ENCODE data around the gene GRAP2. TPM values are rescaled to one million over a fixed set of nuclear protein-coding genes. Genes with fewer than 3 reads are reported as not detected.

Gene GRAP2
- polyA plus RNA-seq, 1 of the 3 experiments (the other 2 are of a cell fraction), result 0.13 TPM

- CTCF ChIA-PET, result interaction anchor here (1.2 kb wide), 1 partner anchor 12 kb away, joined by 3 read pairs; no protein-coding TSS in a partner anchor
- 80% methylated on average over 2 of the region's 8 CpGs for WGBS (ENCODE audit: low lambda C conversion rate)
Observed at GRCh38 chr22:39947220-39948216, 46.6 kb downstream of the GRAP2 start.

More at GRCh38 chr22:39947220-39948216, 46.6 kb downstream of the GRAP2 start:
- no peak for TF ChIP-seq ELF1 (IDR thresholded peaks at IDR 0.05)
- TF ChIP-seq TEAD4 (IDR thresholded peaks at IDR 0.05; ENCODE audit: borderline replicate concordance, insufficient read depth), result no peak
- no peak for TF ChIP-seq MEF2A (IDR thresholded peaks at IDR 0.05; ENCODE audit: borderline replicate concordance, low read depth)
- TF ChIP-seq TAF1 (IDR thresholded peaks at IDR 0.05; ENCODE audit: borderline replicate concordance, low read depth, low read length), result no peak
- TF ChIP-seq, protein P1, sequence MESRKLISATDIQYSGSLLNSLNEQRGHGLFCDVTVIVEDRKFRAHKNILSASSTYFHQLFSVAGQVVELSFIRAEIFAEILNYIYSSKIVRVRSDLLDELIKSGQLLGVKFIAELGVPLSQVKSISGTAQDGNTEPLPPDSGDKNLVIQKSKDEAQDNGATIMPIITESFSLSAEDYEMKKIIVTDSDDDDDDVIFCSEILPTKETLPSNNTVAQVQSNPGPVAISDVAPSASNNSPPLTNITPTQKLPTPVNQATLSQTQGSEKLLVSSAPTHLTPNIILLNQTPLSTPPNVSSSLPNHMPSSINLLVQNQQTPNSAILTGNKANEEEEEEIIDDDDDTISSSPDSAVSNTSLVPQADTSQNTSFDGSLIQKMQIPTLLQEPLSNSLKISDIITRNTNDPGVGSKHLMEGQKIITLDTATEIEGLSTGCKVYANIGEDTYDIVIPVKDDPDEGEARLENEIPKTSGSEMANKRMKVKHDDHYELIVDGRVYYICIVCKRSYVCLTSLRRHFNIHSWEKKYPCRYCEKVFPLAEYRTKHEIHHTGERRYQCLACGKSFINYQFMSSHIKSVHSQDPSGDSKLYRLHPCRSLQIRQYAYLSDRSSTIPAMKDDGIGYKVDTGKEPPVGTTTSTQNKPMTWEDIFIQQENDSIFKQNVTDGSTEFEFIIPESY (IDR thresholded peaks at IDR 0.05; ENCODE audit: borderline replicate concordance, low read depth), result no peak
- TF ChIP-seq, protein P2, sequence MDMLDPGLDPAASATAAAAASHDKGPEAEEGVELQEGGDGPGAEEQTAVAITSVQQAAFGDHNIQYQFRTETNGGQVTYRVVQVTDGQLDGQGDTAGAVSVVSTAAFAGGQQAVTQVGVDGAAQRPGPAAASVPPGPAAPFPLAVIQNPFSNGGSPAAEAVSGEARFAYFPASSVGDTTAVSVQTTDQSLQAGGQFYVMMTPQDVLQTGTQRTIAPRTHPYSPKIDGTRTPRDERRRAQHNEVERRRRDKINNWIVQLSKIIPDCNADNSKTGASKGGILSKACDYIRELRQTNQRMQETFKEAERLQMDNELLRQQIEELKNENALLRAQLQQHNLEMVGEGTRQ (IDR thresholded peaks at IDR 0.05; ENCODE audit: borderline replicate concordance, low read depth, low read length), result no peak
- no peak for TF ChIP-seq SMC3 (IDR thresholded peaks at IDR 0.05; ENCODE audit: low read depth, low read length)
- TF ChIP-seq, protein P3, sequence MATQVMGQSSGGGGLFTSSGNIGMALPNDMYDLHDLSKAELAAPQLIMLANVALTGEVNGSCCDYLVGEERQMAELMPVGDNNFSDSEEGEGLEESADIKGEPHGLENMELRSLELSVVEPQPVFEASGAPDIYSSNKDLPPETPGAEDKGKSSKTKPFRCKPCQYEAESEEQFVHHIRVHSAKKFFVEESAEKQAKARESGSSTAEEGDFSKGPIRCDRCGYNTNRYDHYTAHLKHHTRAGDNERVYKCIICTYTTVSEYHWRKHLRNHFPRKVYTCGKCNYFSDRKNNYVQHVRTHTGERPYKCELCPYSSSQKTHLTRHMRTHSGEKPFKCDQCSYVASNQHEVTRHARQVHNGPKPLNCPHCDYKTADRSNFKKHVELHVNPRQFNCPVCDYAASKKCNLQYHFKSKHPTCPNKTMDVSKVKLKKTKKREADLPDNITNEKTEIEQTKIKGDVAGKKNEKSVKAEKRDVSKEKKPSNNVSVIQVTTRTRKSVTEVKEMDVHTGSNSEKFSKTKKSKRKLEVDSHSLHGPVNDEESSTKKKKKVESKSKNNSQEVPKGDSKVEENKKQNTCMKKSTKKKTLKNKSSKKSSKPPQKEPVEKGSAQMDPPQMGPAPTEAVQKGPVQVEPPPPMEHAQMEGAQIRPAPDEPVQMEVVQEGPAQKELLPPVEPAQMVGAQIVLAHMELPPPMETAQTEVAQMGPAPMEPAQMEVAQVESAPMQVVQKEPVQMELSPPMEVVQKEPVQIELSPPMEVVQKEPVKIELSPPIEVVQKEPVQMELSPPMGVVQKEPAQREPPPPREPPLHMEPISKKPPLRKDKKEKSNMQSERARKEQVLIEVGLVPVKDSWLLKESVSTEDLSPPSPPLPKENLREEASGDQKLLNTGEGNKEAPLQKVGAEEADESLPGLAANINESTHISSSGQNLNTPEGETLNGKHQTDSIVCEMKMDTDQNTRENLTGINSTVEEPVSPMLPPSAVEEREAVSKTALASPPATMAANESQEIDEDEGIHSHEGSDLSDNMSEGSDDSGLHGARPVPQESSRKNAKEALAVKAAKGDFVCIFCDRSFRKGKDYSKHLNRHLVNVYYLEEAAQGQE (IDR thresholded peaks at IDR 0.05; ENCODE audit: low read depth, low read length), result no peak
- no peak for TF ChIP-seq RAD21 (IDR thresholded peaks at IDR 0.05; ENCODE audit: low read length)
- no peak for TF ChIP-seq RFX5 (IDR thresholded peaks at IDR 0.05; ENCODE audit: low read length)
- no peak for TF ChIP-seq GABPA (IDR thresholded peaks at IDR 0.05; ENCODE audit: low read depth)
- TF ChIP-seq MXI1 (IDR thresholded peaks at IDR 0.05; ENCODE audit: low read depth, low read length), result no peak
- no peak for TF ChIP-seq RCOR1 (IDR thresholded peaks at IDR 0.05; ENCODE audit: low read length)
- TF ChIP-seq FOXM1 (IDR thresholded peaks at IDR 0.05; ENCODE audit: low read depth), result no peak
- TF ChIP-seq TCF12 (IDR thresholded peaks at IDR 0.05), result no peak
- TF ChIP-seq, protein P4, sequence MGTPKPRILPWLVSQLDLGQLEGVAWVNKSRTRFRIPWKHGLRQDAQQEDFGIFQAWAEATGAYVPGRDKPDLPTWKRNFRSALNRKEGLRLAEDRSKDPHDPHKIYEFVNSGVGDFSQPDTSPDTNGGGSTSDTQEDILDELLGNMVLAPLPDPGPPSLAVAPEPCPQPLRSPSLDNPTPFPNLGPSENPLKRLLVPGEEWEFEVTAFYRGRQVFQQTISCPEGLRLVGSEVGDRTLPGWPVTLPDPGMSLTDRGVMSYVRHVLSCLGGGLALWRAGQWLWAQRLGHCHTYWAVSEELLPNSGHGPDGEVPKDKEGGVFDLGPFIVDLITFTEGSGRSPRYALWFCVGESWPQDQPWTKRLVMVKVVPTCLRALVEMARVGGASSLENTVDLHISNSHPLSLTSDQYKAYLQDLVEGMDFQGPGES (IDR thresholded peaks at IDR 0.05; ENCODE audit: low read depth, low read length), result no peak
- TF ChIP-seq, protein P5, sequence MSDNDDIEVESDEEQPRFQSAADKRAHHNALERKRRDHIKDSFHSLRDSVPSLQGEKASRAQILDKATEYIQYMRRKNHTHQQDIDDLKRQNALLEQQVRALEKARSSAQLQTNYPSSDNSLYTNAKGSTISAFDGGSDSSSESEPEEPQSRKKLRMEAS (IDR thresholded peaks at IDR 0.05; ENCODE audit: low read depth), result no peak
- no peak for TF ChIP-seq CTCF (IDR thresholded peaks at IDR 0.05)
- no peak for TF ChIP-seq POLR2AphosphoS5 (IDR thresholded peaks at IDR 0.05; ENCODE audit: low read depth, low read length)
- Histone ChIP-seq H3K9ac (no peak overlapping the region), H3K79me2 (ENCODE audit: insufficient read depth) (no peaks in the 10 kb centered on the region), H4K20me1 (ENCODE audit: insufficient read depth) (no peaks in the 10 kb centered on the region), H3K4me1 (ENCODE audit: control insufficient read depth in 1 of 2, insufficient read depth in 2 of 2, low read depth in 1 of 2, low read length in 1 of 2) (peaks cover 0 to 6% of the 10 kb centered on the region in 2 experiments; a peak in 1 of 4 replicates), H3K9me2 (no peaks in the 10 kb centered on the region), H3K27me3 (ENCODE audit: insufficient read depth) (no peaks in the 10 kb centered on the region), H3K27ac (ENCODE audit: low read depth in 2 of 2, low read length in 1 of 2) (peak overlapping the region in 1 of 2 experiments; percentile 28; a peak in 1 of 4 replicates), H3K4me3 (ENCODE audit: low read depth in 2 of 2, low read length in 1 of 2) (no peak overlapping the region), H3K4me2 (no peak overlapping the region), H2AFZ (ENCODE audit: low read depth) (no peak overlapping the region), H3K36me3 (replicated peaks in 1 of 2; ENCODE audit: control insufficient read depth in 1 of 2, insufficient read depth in 2 of 2, low read length in 1 of 2) (no peaks in the 10 kb centered on the region), H3F3A (replicated peaks; ENCODE audit: insufficient read depth) (no peaks in the 10 kb centered on the region), H3K9me3 (no peaks in the 10 kb centered on the region)
- DNase-seq, result no peak
- POLR2A ChIA-PET, result no interaction called here
